ENCODE results near the gene ALG1. TPM values are rescaled to one million over a fixed set of nuclear protein-coding genes. Genes with fewer than 3 reads are reported as not detected.

Gene ALG1
- total and polyA plus RNA-seq, 10 of the 15 experiments (the other 5 are each of a cell fraction or from before 2014, with no cell fraction given) = 1.5 to 43.2 (median 23.8) TPM

GRCh38 chr16:5065813-5066212 lies 5.8 kb upstream of the ALG1 start, which contains the start of gene C16orf89:
Gene C16orf89 (minus strand): TSS chr16:5065956. CDS start chr16:5065908, 48 bp downstream.
- Histone ChIP-seq H3K9me3 (replicated peaks; ENCODE audit: control insufficient read depth, insufficient read depth, low read length) (no peaks in the 10 kb centered on the region; the same call in 2 of the 3 replicates), H3K4me1 (ENCODE audit: control insufficient read depth, insufficient read depth, low read length) (peaks cover 16% of the 10 kb centered on the region), H3K79me2 (ENCODE audit: control insufficient read depth, insufficient read depth, low read length) (no peaks in the 10 kb centered on the region), H2AFZ (ENCODE audit: control insufficient read depth, low read depth, low read length) (no peak within 1 kb of the TSS), H3K36me3 (ENCODE audit: control insufficient read depth in 2 of 2, insufficient read depth in 2 of 2, low read length in 1 of 2) (no peaks in the 10 kb centered on the region), H3K27me3 (replicated peaks in 1 of 2; ENCODE audit: control insufficient read depth in 2 of 2, insufficient read depth in 2 of 2, low read length in 1 of 2) (no peaks in the 10 kb centered on the region; a peak in 1 of 4 replicates), H3K4me2 (ENCODE audit: control insufficient read depth, insufficient read depth) (no peak within 1 kb of the TSS), H3K4me3 (no peak within 1 kb of the TSS), H3K9ac (ENCODE audit: control insufficient read depth, insufficient read depth, low read length) (no peak within 1 kb of the TSS), H3K27ac (ENCODE audit: control insufficient read depth, insufficient read depth) (no peak within 1 kb of the TSS), H4K20me1 (ENCODE audit: control insufficient read depth, insufficient read depth) (no peaks in the 10 kb centered on the region)
- ChIA-PET POLR2A (no interaction called here), SMC1A (ENCODE audit: uncharacterized antibody, unreplicated experiment) (no interaction called here), RAD21 (ENCODE audit: unreplicated experiment) (no interaction called here), CTCF (interaction anchor here (1.2 kb wide), 1 partner anchor 19 kb away, joined by 4 read pairs; no protein-coding TSS in a partner anchor)
- in situ Hi-C loops (cut with MboI) = no loop called here
- intact Hi-C loops (cut with micrococcal nuclease; ENCODE audit: unreplicated experiment) = loop anchor here (10.0 kb wide), 1 partner anchor 91 kb away; no protein-coding TSS in a partner anchor
- no peak for FAIRE-seq
- DNase-seq (ENCODE audit: low read depth, low spot score) = no peak
- no peak for TF ChIP-seq CBX5 (IDR thresholded peaks at IDR 0.05; ENCODE audit: low read depth)
- TF ChIP-seq CREM (IDR thresholded peaks at IDR 0.05; ENCODE audit: low read depth) = no peak
- no peak for TF ChIP-seq ZNF592 (IDR thresholded peaks at IDR 0.05)
- no peak for TF ChIP-seq POU2F2 (IDR thresholded peaks at IDR 0.05; ENCODE audit: borderline replicate concordance, low read depth, low read length)
- TF ChIP-seq RAD21 (IDR thresholded peaks at IDR 0.05; ENCODE audit: insufficient read depth, low read depth, low read length) = no peak
- TF ChIP-seq HDGF (IDR thresholded peaks at IDR 0.05) = no peak
- TF ChIP-seq CBX3 (IDR thresholded peaks at IDR 0.05; ENCODE audit: borderline replicate concordance, low read depth) = no peak
- no TSS peak for BruUV-seq (replicated peaks)
- 53% methylated on average over 9 of the region's 10 CpGs for WGBS (ENCODE audit: insufficient coverage, insufficient replicate concordance, low lambda C conversion rate, missing lambda C conversion rate)
- ATAC-seq = no peak

Measured in GM12878 (cell line).